Transverse colon (tissue), 4 donors: Measurements from ENCODE around the gene INPP5J. TPM values are rescaled to one million over a fixed set of nuclear protein-coding genes. Genes with fewer than 3 reads are reported as not detected.

ENCODE experiments used
- DNase-seq: peaks from one replicate; pipeline ENCODE4 v3.0.0-alpha.2; 2019
- H3K27ac ChIP-seq, 4 donors: fragments of 200-600 bp; sonication (generic); 2 replicates each; pipeline ENCODE4 v1.5.1; 2016 to 2018; ENCODE audit warnings: inconsistent platforms in 4 of 4
- H3K27me3 ChIP-seq: fragments of 200-600 bp; sonication (generic); 2 replicates; pipeline ENCODE4 v1.5.1; 2017; ENCODE audit warnings: inconsistent platforms
- H3K36me3 ChIP-seq, 4 donors: fragments of 200-600 bp; sonication (generic); 2 replicates each; pipeline ENCODE4 v1.5.1; 2017 to 2019; ENCODE audit warnings: inconsistent platforms in 4 of 4
- H3K4me1 ChIP-seq, 4 donors: fragments of 200-600 bp; sonication (generic); 2 replicates each; pipeline ENCODE4 v1.5.1; 2017 to 2020; ENCODE audit warnings: inconsistent platforms in 4 of 4
- H3K4me3 ChIP-seq, 4 donors: fragments of 200-600 bp; sonication (generic); 1 replicate in 1 of 4; 2 replicates in 3 of 4; pipeline versions ENCODE4 v1.5.1 to v1.6.1; 2017 to 2019; ENCODE audit warnings: inconsistent platforms in 4 of 4
- H3K9me3 ChIP-seq, 2 donors: fragments of 200-600 bp; sonication (generic); 2 replicates each; pipeline ENCODE4 v1.5.1; 2017 to 2019; ENCODE audit warnings: inconsistent platforms in 2 of 2
- EP300 ChIP-seq: sonication (generic); formaldehyde crosslinking; IDR thresholded peaks from one replicate; pipeline ENCODE4 v1.6.1; 2017; ENCODE audit warnings: antibody characterized with exemption, low read depth
- POLR2A ChIP-seq: fragments of 450-650 bp; IDR thresholded peaks from one replicate; pipeline ENCODE4 v1.6.1; 2016; ENCODE audit warnings: antibody characterized with exemption, mild to moderate bottlenecking, moderate library complexity
- POLR2AphosphoS5 ChIP-seq, 3 donors: sonication (generic); formaldehyde crosslinking; IDR thresholded peaks; one replicate each; pipeline ENCODE4 v1.6.1; 2016; ENCODE audit warnings: antibody characterized with exemption in 3 of 3
- WGBS, 2 donors: methylation state at CpG; one replicate each; pipeline ENCODE4 v1.1.5; 2018; ENCODE audit warnings: low coverage in 1 of 2; 5-methylcytosine and 5-hydroxymethylcytosine counted together
- in situ Hi-C, 4 donors: fragments of 200-750 bp; cut with MboI; loops; one replicate each; pipeline versions ENCODE4 v1.15.0 to v1.15.1; 2017; ENCODE audit warnings: low sequenced_read_pairs in 3 of 4, low pct_ligation_motif_present in 1 of 4, low pct_unique_long_range_greater_than_20kb in 1 of 4
- intact Hi-C: fragments of 100-400 bp; cut with DNase I; formaldehyde crosslinking; loops from one replicate; pipeline ENCODE4 v1.15.1; 2023; ENCODE audit warnings: low total_unique reads
- total RNA-seq, 4 donors: library from RNA; depleted of rRNA; stranded (reverse); fragments of >200 nt; gene quantifications; one replicate each; pipeline ENCODE4 v1.1.0, GENCODE V29; 2016
- TF ChIP-seq, protein P1 (sequence below), 5 experiments: fragments of 200-600 bp in 3 of 5; fragments of 450-650 bp in 2 of 5; sonication (generic) in 3 of 5; IDR thresholded peaks; 1 replicate in 2 of 5; 2 replicates in 3 of 5; pipeline ENCODE4 v1.5.1; 2016 to 2017; ENCODE audit warnings: antibody characterized with exemption in 5 of 5, inconsistent platforms in 3 of 5, mild to moderate bottlenecking in 2 of 5, moderate library complexity in 1 of 5

The INPP5J gene
- total RNA-seq, 4 donors from 2014 or later: 22.4 to 51.2 (median 30.8) TPM

DNA sequence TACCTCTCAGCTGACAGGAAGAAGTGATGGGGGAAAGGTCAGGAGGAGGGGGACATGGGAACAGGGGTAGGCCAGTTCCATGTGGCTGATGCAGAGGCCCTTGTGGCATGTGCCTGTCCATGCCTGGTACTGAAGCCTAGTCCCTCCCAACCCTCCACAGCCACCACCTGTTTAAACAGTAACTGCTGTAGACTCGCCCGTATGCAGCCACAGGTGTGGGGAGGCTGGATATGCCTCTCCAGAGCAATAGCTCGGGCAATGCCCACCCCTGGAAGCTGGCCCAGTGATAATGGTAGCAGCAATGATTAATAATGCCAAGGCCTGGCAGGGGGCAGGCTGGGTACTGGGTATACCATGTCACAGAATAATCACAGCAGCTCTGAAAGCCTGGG, 39.4 kb upstream of the INPP5J start:
- peak; percentile 71 for DNase-seq
- Histone ChIP-seq H3K36me3 (no peaks in the 10 kb centered on the region), H3K9me3 (no peaks in the 10 kb centered on the region), H3K27me3 (no peaks in the 10 kb centered on the region), H3K27ac (peak overlapping the region; percentile 90 to 97 (median 96)), H3K4me3 (peak overlapping the region in 2 of 4 donors; percentile 69 to 71), H3K4me1 (peaks cover 31 to 82% (median 61%) of the 10 kb centered on the region in 4 donors)
- in situ Hi-C loops (loop anchor here (5.0 to 10.0 kb wide), 2 partner anchors 116 to 139 kb away; partner anchors contain the start of genes MORC2 (in 1 of the 4) and TUG1 (in 1 of the 4)), intact Hi-C loops (no loop called here)
- peak; percentile 34 for TF ChIP-seq POLR2A
- TF ChIP-seq, protein P1, sequence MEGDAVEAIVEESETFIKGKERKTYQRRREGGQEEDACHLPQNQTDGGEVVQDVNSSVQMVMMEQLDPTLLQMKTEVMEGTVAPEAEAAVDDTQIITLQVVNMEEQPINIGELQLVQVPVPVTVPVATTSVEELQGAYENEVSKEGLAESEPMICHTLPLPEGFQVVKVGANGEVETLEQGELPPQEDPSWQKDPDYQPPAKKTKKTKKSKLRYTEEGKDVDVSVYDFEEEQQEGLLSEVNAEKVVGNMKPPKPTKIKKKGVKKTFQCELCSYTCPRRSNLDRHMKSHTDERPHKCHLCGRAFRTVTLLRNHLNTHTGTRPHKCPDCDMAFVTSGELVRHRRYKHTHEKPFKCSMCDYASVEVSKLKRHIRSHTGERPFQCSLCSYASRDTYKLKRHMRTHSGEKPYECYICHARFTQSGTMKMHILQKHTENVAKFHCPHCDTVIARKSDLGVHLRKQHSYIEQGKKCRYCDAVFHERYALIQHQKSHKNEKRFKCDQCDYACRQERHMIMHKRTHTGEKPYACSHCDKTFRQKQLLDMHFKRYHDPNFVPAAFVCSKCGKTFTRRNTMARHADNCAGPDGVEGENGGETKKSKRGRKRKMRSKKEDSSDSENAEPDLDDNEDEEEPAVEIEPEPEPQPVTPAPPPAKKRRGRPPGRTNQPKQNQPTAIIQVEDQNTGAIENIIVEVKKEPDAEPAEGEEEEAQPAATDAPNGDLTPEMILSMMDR (IDR thresholded peaks at IDR 0.05): no peak
- TF ChIP-seq POLR2AphosphoS5 (IDR thresholded peaks at IDR 0.05): peak in 2 of 3 donors; percentile 6 to 44
- TF ChIP-seq EP300: no peak
- WGBS, 2 donors: 43% methylated on average over 3 of the region's 3 CpGs; no CpG with 5 or more reads in 1 of the 2 donors

DNA sequence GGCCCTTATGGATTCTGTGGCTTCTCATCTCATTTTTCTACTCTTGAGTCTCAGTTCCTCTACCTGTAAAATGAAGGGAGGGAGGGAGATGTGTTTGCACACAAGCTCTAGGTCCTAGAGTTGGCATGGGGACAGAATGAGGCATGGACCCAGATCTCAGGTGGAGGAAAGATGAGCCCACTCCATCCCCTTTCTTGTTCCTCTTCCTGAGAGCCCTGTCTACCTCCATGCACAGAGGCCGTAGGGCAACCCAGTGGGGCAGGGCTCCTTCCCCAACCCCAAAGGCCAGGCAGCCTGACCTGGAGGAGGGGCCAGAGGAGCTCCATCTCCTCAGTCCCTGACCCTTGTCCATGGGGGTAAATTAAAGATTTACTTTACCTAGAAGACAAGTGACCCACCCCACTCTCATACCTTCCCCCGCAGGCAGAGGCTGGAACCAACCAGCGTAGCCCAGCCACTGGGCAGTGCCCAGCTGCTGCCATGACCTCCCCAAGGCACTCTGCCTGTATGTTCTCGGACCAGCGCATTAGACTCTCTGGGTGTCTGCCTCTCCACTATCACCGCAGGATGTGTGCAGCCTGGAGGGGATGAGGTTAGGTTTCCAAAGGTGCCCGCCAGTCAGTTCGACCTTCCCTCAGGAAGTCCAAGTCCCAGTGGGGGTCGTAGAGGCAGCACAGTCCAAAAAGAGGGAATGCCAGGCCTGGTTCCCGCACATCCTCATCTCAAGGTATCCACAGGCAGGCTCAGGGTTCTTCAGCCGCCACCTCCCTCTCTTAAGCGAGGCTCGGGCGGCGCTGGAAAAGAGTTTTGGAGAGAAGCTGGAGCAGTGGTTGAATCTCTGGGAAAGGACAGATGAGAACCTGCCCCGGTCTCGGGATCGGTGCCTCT, 38.6 kb upstream of the INPP5J start:
- H3K4me1 ChIP-seq: peaks cover 31 to 79% (median 55%) of the 10 kb centered on the region in 4 donors
- H3K27me3 ChIP-seq: no peaks in the 10 kb centered on the region
- H3K9me3 ChIP-seq: no peaks in the 10 kb centered on the region
- DNase-seq: peak; percentile 28
- in situ Hi-C loops: loop anchor here (5.0 to 10.0 kb wide), 2 partner anchors 117 to 139 kb away; partner anchors contain the start of genes MORC2 (in 1 of the 4) and TUG1 (in 1 of the 4)
- WGBS, 2 donors: 5% methylated on average over 18 of the region's 18 CpGs; no CpG with 5 or more reads in 1 of the 2 donors
- TF ChIP-seq, protein P1 (IDR thresholded peaks at IDR 0.05): no peak
- no peak for TF ChIP-seq POLR2A
- no peak for TF ChIP-seq EP300
- no peak for TF ChIP-seq POLR2AphosphoS5 (IDR thresholded peaks at IDR 0.05)
- H3K4me3 ChIP-seq: peak overlapping the region; percentile 55 to 71 (median 66)
- intact Hi-C loops: loop anchor here (2.0 kb wide), 1 partner anchor 135 kb away; no protein-coding TSS in a partner anchor
- no peaks in the 10 kb centered on the region for H3K36me3 ChIP-seq
- peak overlapping the region; percentile 90 to 97 (median 96) for H3K27ac ChIP-seq

DNA sequence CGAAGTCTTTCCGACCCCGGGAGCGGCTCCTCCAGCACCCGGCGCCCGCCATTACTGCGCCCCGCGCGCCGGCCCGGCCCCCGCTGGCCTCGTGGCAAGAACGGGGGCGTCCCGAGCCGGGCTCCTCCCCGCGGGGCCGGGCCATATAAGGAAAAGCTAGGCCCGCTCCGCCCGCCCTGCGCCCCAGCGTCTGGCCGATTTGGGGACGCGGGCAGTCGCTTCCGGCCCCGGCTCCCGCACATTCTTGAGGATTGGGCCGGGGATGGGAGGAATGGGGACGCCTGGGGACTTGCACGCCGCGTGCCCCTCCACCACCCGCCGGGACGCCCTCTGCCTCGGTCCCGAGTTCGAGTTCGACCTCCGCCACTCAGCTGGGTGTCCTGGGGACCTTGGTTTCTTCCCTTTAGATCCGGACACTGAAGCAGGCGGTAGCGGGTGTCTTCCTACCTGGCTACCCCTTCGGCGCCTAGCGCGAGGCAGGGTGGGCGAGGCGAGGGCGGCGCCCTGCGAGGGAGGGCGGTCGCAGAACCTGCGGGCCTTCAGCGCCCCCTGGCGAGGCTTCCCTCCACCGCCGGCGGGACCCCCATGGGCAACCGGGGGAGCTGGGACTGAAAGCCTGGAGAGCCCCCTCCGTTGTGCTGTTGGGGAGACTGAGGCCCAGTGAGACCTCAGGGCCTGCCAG, 37.8 kb upstream of the INPP5J start:
- no peaks in the 10 kb centered on the region for H3K9me3 ChIP-seq
- WGBS, 2 donors: 0% methylated on average over 55 of the region's 69 CpGs; no CpG with 5 or more reads in 1 of the 2 donors
- TF ChIP-seq POLR2A: peak; percentile 63
- TF ChIP-seq, protein P1 (IDR thresholded peaks at IDR 0.05): peak; percentile 85 to 94 (median 92)
- no peak for TF ChIP-seq EP300
- peak in 2 of 3 donors; percentile 73 to 80 for TF ChIP-seq POLR2AphosphoS5 (IDR thresholded peaks at IDR 0.05)
- H3K4me1 ChIP-seq: peaks cover 31 to 79% (median 48%) of the 10 kb centered on the region in 4 donors
- intact Hi-C loops (loop anchor here (2.0 kb wide), 1 partner anchor 136 kb away; no protein-coding TSS in a partner anchor), in situ Hi-C loops (loop anchor here (5.0 to 10.0 kb wide), 2 partner anchors 118 to 140 kb away; partner anchors contain the start of genes MORC2 (in 1 of the 4) and TUG1 (in 1 of the 4))
- H3K27ac ChIP-seq: peak overlapping the region; percentile 90 to 97 (median 96)
- no peaks in the 10 kb centered on the region for H3K36me3 ChIP-seq
- no peaks in the 10 kb centered on the region for H3K27me3 ChIP-seq
- H3K4me3 ChIP-seq: peak overlapping the region; percentile 55 to 71 (median 66)
- DNase-seq: peak; percentile 90
